ENCODE results near the gene KLC3.

KLC3 gene

DNA sequence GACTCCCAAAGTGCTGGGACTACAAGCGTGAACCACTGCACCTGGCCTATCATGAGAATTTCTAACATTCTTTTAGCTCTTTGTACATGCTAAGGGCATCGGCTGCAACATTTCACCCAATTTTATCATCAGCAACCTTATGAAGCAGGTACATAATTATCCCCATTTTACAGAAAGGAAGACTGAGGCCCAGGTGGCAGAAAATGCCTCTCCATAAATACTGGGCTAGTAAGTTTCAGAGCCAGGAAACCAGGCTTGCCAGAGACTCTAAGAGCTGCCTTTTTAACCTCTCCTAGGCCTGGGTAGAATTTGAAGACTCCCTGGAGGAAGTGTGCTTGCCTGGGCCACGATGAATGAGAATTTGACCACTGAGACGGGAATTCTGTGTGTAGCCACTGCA is 27.6 kb downstream of the KLC3 start:
- peaks cover 7% of the 10 kb centered on the region for H3K4me1 ChIP-seq (ENCODE audit: control insufficient read depth, insufficient read depth, low read length)
- H3K27me3 ChIP-seq (ENCODE audit: control insufficient read depth, insufficient read depth, low read length, poor library complexity, severe bottlenecking), result no peaks in the 10 kb centered on the region
- peaks cover 17% of the 10 kb centered on the region for H3K36me3 ChIP-seq (ENCODE audit: control insufficient read depth, insufficient read depth, low read length)
- WGBS, 2 experiments, result 95 to 96% methylated on average over 4 of the region's 4 CpGs
- no peak overlapping the region for H3K4me3 ChIP-seq (ENCODE audit: insufficient read depth, low read depth, low read length)
- H3K27ac ChIP-seq (ENCODE audit: insufficient read depth, low read depth, low read length, poor library complexity, severe bottlenecking), result no peak overlapping the region
- H3K9me3 ChIP-seq (ENCODE audit: control insufficient read depth, low read length), result no peaks in the 10 kb centered on the region

DNA sequence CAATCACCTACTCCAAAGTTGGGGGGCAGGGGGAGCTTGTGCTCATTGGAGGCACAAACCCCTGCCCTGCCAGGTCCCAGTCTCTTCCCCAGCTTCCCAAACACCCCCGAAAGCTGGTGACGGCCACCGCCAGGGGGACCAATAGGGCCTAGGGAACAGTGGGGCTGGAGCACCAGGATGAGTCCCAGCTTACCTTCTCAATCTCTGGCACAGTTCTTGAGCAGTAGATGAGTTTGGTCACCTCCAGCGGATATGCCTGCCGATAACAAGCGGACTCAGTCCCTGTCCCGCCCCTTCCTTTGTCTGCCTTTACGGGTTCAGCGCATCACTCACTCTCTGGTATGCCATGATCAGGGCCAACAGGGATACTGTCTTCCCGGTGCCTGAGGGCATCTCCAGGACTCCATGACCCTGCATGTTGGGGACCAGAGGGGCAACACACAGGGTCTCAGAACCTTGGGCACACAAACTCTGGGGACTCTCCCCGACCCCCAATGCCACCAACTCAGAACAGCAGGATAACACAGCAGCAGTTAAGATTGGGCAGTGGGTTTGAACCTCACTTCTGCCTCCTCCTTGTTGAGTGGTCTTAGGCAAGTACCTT is 28.3 kb downstream of the KLC3 start:
- Histone ChIP-seq H3K4me1 (ENCODE audit: control insufficient read depth, insufficient read depth, low read length) (peaks cover 7% of the 10 kb centered on the region), H3K27me3 (ENCODE audit: control insufficient read depth, insufficient read depth, low read length, poor library complexity, severe bottlenecking) (no peaks in the 10 kb centered on the region), H3K27ac (ENCODE audit: insufficient read depth, low read depth, low read length, poor library complexity, severe bottlenecking) (no peak overlapping the region), H3K36me3 (ENCODE audit: control insufficient read depth, insufficient read depth, low read length) (peaks cover 11% of the 10 kb centered on the region), H3K4me3 (ENCODE audit: insufficient read depth, low read depth, low read length) (no peak overlapping the region), H3K9me3 (ENCODE audit: control insufficient read depth, low read length) (no peaks in the 10 kb centered on the region)
- WGBS, 2 experiments, result 89 to 92% methylated on average over 11 of the region's 11 CpGs

DNA sequence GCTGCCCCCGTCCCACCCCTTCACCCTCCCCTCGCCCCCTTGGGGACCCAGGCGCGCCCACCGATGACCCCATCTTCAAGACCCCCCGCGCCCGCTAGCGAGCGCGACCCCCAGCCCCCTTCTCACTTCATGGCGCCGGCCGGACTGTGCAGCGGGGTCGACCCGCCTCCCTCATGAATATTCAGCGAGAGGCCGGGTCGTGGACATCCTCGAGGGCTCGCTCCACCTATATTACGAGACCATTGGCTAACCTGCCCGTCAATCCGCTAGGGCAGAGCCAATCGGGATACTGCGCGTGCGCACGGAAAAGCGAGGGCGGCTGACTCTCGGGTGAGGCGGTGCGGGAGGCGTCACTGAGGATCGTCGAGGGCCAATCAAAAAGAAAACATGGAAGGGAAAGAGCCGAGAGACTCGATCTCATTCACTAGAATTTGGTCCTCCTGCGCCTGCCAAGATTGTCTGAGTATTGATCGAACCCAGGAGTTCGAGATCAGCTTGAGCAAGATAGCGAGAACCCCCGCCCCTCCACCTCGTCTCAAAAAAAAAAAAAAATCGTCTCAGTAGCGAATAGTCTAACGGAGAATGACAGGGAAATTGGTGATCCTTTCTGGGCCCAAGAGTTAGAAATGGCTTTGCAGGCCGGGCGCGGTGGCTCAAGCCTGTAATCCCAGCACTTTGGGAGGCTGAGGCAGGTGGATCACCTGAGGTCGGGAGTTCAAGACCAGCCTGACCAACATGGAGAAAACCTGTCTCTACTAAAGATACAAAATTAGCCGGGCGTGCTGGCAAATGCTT is 30.1 kb downstream of the KLC3 start, which contains the start of gene ERCC2:
Gene ERCC2, minus strand, starts transcription at position 164 of the 795 bp plus-strand sequence. Its CDS starts 33 bp downstream, at position 131.
- WGBS, 2 experiments, result 6 to 7% methylated on average over 54 to 55 of the region's 55 CpGs

DNA sequence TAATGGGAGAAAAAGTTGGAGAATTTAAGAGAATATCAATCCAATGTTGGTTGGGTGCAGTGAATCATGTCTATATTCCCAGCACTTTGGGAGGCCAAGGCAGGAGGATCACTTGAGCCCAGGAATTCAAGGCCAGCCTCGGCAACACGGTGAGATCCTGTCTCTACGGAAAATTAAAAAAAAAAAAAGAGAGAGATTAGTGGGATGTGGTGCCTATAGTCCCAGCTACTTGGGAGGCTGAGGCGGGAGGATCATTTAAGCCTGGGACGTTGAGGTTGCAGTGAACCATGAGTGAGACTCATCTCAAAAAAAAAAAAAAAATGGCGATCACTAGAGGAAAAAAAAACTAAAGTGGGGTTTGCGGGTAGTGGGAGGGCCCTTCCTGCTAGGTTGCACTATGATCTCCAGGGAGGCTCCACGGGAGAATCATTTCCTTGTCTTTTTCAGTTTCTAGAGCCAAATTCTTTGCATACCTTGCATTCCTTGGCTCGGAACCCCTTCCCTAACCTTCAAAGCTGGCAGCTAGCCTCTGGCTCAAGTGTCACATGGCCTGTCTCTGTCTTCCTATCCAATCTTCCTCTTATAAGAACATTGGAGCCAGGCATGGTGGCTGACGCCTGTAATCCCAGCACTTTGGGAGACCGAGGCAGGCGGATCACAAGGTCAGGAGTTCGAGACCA is 35.6 kb downstream of the KLC3 start:
- peak overlapping the region; percentile 77 for H3K27ac ChIP-seq (ENCODE audit: insufficient read depth, low read depth, low read length, poor library complexity, severe bottlenecking)
- WGBS, 2 experiments, result 48 to 49% methylated on average over 13 of the region's 13 CpGs

More for the DNA sequence above, 30.1 kb downstream of the KLC3 start, which contains the start of gene ERCC2:
- Histone ChIP-seq H3K27me3 (ENCODE audit: control insufficient read depth, insufficient read depth, low read length, poor library complexity, severe bottlenecking) (no peaks in the 10 kb centered on the region), H3K4me3 (ENCODE audit: insufficient read depth, low read depth, low read length) (peak within 1 kb of the TSS; percentile 87), H3K4me1 (ENCODE audit: control insufficient read depth, insufficient read depth, low read length) (peaks cover 7% of the 10 kb centered on the region), H3K9me3 (ENCODE audit: control insufficient read depth, low read length) (no peaks in the 10 kb centered on the region), H3K36me3 (ENCODE audit: control insufficient read depth, insufficient read depth, low read length) (peaks cover 4% of the 10 kb centered on the region), H3K27ac (ENCODE audit: insufficient read depth, low read depth, low read length, poor library complexity, severe bottlenecking) (peak within 1 kb of the TSS; percentile 90)

DNA sequence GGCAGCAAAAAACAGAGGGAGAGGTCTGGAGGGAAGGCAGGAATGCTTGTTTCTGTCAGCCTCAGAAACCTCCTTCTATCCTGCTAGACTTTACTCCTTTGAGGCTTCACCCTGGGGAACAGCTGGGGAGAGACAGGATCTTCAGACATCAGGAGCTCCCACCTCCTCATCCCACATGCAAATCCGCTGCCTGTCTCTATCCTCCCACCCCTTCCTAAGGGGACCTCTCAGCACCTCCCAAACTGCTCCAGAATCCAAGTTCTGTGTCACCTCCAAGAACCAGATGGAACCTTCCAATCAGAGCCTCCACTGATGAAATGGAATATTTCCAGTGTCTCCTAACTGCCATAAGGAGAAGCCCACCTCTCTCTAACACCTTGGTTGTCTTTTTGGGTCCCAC is 39.6 kb downstream of the KLC3 start:
- H3K36me3 ChIP-seq (ENCODE audit: control insufficient read depth, insufficient read depth, low read length), result no peaks in the 10 kb centered on the region
- H3K4me3 ChIP-seq (ENCODE audit: insufficient read depth, low read depth, low read length), result no peak overlapping the region
- no peaks in the 10 kb centered on the region for H3K9me3 ChIP-seq (ENCODE audit: control insufficient read depth, low read length)
- 77 to 92% methylated on average over 1 of the region's 1 CpG for WGBS, 2 experiments
- no peak overlapping the region for H3K27ac ChIP-seq (ENCODE audit: insufficient read depth, low read depth, low read length, poor library complexity, severe bottlenecking)
- H3K27me3 ChIP-seq (ENCODE audit: control insufficient read depth, insufficient read depth, low read length, poor library complexity, severe bottlenecking), result no peaks in the 10 kb centered on the region
- peaks cover 6% of the 10 kb centered on the region for H3K4me1 ChIP-seq (ENCODE audit: control insufficient read depth, insufficient read depth, low read length)

More for the DNA sequence above, 35.6 kb downstream of the KLC3 start:
- H3K4me1 ChIP-seq (ENCODE audit: control insufficient read depth, insufficient read depth, low read length), result peaks cover 6% of the 10 kb centered on the region
- no peaks in the 10 kb centered on the region for H3K27me3 ChIP-seq (ENCODE audit: control insufficient read depth, insufficient read depth, low read length, poor library complexity, severe bottlenecking)
- no peak overlapping the region for H3K4me3 ChIP-seq (ENCODE audit: insufficient read depth, low read depth, low read length)
- H3K36me3 ChIP-seq (ENCODE audit: control insufficient read depth, insufficient read depth, low read length), result no peaks in the 10 kb centered on the region
- no peaks in the 10 kb centered on the region for H3K9me3 ChIP-seq (ENCODE audit: control insufficient read depth, low read length)

DNA sequence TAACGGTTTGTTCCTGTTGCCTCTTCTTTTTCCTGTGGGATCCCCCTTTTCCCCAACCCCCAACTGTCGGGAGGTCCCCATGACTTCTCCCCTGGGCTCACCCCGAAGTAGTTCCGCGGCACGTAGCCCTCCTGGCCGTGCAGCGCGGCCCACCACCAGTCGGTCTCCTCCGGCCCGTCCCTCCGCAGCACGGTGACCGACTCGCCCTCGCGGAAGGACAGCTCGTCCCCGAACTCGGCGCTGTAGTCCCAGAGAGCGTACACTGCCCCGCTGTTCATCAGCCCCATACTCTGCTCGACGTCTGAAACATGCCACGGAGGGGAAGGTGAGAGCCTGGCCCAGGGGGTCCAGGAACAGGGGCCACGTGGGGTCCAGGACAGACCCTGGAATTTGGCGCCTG is 41.9 kb downstream of the KLC3 start:
- Histone ChIP-seq H3K4me1 (ENCODE audit: control insufficient read depth, insufficient read depth, low read length) (peaks cover 6% of the 10 kb centered on the region), H3K36me3 (ENCODE audit: control insufficient read depth, insufficient read depth, low read length) (no peaks in the 10 kb centered on the region), H3K9me3 (ENCODE audit: control insufficient read depth, low read length) (no peaks in the 10 kb centered on the region), H3K27ac (ENCODE audit: insufficient read depth, low read depth, low read length, poor library complexity, severe bottlenecking) (no peak overlapping the region), H3K4me3 (ENCODE audit: insufficient read depth, low read depth, low read length) (no peak overlapping the region), H3K27me3 (ENCODE audit: control insufficient read depth, insufficient read depth, low read length, poor library complexity, severe bottlenecking) (peaks cover 6% of the 10 kb centered on the region)
- 95 to 96% methylated on average over 29 of the region's 29 CpGs for WGBS, 2 experiments

DNA sequence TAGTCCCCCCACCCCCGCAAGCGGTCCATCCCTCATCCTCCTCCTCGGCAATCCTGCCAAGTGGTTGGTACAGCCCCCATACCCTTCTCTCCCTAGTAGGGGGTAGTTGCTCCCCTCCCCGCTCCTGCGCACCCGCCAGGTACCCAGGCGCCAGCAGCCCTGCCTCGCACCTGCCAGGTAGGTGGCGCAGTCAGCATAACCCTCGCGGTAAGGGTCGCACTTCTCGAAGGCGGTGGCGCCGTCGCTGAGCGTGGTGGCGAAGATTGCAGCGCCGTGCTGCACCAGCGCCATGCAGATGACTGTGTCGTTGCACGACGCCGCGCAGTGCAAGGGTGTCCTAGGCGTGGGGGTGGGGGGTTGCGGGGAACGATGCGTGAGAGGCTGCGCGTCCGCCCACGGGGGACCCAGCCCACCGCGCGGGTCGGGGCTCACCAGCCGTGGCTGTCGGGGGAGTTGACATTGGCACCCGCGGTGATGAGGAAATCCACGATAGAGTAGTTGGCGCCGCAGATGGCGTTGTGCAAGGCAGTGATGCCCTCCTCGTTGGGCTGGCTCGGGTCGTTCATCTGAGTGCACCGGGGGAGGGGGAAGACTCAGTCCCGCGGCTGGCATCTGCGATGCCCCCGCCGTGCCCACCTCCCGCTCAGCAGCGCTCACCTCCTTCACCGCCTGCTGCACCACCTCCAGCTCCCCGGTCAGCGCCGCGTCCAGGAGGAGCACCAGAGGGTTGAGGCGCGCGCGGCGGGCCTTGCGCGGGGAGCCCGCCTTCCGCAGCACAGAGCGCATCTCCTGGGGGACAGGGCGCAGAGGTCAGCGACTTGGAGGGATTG is 45.1 kb downstream of the KLC3 start:
- H3K4me1 ChIP-seq (ENCODE audit: control insufficient read depth, insufficient read depth, low read length), result no peaks in the 10 kb centered on the region
- H3K9me3 ChIP-seq (ENCODE audit: control insufficient read depth, low read length), result no peaks in the 10 kb centered on the region
- no peaks in the 10 kb centered on the region for H3K36me3 ChIP-seq (ENCODE audit: control insufficient read depth, insufficient read depth, low read length)
- H3K27me3 ChIP-seq (ENCODE audit: control insufficient read depth, insufficient read depth, low read length, poor library complexity, severe bottlenecking), result peaks cover 6% of the 10 kb centered on the region
- WGBS, 2 experiments, result 93% methylated on average over 75 of the region's 75 CpGs
- no peak overlapping the region for H3K4me3 ChIP-seq (ENCODE audit: insufficient read depth, low read depth, low read length)
- H3K27ac ChIP-seq (ENCODE audit: insufficient read depth, low read depth, low read length, poor library complexity, severe bottlenecking), result no peak overlapping the region

DNA sequence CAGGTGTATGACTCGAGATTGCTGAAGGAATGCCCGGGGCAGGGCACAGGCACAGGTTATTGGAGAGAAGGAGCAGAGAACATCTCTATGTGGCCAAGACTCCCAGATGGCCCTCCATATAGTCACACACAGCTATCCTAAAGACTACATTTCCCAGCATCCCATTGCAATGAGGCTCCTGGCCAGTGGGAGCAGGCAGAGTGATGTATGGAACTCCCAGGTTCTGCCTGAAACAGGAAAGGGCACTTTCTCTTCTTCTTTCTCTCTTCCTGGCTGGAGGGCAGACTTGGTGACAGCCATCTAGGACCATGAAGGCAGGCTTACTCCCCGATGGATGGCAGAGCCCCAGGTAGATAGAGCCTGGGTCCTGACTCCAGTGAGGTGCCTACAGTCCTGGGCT is 50.8 kb downstream of the KLC3 start:
- H3K4me3 ChIP-seq (ENCODE audit: insufficient read depth, low read depth, low read length), result no peak overlapping the region
- no peak overlapping the region for H3K27ac ChIP-seq (ENCODE audit: insufficient read depth, low read depth, low read length, poor library complexity, severe bottlenecking)
- 86 to 90% methylated on average over 3 of the region's 3 CpGs for WGBS, 2 experiments
- no peaks in the 10 kb centered on the region for H3K9me3 ChIP-seq (ENCODE audit: control insufficient read depth, low read length)
- H3K36me3 ChIP-seq (ENCODE audit: control insufficient read depth, insufficient read depth, low read length), result no peaks in the 10 kb centered on the region
- H3K4me1 ChIP-seq (ENCODE audit: control insufficient read depth, insufficient read depth, low read length), result no peaks in the 10 kb centered on the region
- H3K27me3 ChIP-seq (ENCODE audit: control insufficient read depth, insufficient read depth, low read length, poor library complexity, severe bottlenecking), result peaks cover 10% of the 10 kb centered on the region

DNA sequence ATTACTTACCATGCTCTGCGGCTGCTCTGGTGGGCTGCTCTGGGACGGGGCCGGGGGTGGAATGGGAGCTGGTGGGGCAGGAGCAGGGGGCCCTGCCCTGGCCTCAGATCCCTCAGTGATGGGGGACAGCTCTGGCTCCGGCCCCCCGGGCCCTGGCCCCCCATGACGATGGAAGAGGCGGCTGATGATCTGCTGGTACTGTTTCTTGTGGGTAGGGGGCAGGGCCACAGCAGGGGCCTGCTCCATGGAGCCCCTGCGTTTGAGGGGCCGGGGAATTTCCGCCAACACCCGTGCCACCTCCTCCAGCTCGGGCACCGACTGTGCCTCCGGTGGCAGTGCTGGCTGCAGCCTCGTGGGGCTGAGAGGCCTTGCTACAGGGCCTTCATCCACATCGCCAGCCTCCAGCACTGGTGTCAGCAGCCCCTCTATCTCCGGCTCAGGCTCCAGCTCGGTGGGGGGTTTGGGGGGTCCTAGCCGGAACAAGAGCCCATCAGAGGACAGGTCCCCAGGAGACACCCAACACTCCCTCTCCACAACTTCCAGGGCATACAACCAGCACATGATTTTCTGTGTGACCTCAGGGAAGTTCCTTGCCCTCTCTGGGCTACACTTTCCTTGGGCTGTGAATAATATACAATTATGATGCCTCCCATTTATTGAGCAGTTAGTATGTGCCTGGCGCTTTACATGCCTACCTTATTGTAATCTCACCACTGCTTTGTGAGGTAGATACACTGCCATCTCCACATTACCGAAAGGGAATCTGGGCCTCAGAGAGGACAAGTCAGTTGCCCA is 51.5 kb downstream of the KLC3 start:
- WGBS, 2 experiments, result 93 to 95% methylated on average over 21 of the region's 21 CpGs
- no peak overlapping the region for H3K4me3 ChIP-seq (ENCODE audit: insufficient read depth, low read depth, low read length)
- peaks cover 11% of the 10 kb centered on the region for H3K27me3 ChIP-seq (ENCODE audit: control insufficient read depth, insufficient read depth, low read length, poor library complexity, severe bottlenecking)
- H3K9me3 ChIP-seq (ENCODE audit: control insufficient read depth, low read length), result no peaks in the 10 kb centered on the region
- no peaks in the 10 kb centered on the region for H3K4me1 ChIP-seq (ENCODE audit: control insufficient read depth, insufficient read depth, low read length)
- no peak overlapping the region for H3K27ac ChIP-seq (ENCODE audit: insufficient read depth, low read depth, low read length, poor library complexity, severe bottlenecking)
- H3K36me3 ChIP-seq (ENCODE audit: control insufficient read depth, insufficient read depth, low read length), result no peaks in the 10 kb centered on the region
